IMR-90 (cell line): ENCODE data around the gene MRPL43. TPM values are rescaled to one million over a fixed set of nuclear protein-coding genes. Genes with fewer than 3 reads are reported as not detected.

Experiments
- ATAC-seq: fragments of 200-7000 bp; cut with Tn5 transposase; 2 replicates; pipeline ENCODE4 v1.9.1; 2020; ENCODE audit warnings: low read depth, mild to moderate bottlenecking, moderate library complexity
- BruUV-seq: library from RNA; stranded (reverse); fragments of 400-500 nt; replicated peaks from 2 replicates; lab custom pipeline; 2021; lab: Mats Ljungman, UMichigan
- CTCF ChIA-PET: fragments of 300-600 bp; formaldehyde crosslinking; extraction: SDS; loops from one replicate; lab custom pipeline; 2021; ENCODE audit warnings: antibody characterized with exemption; lab: Yijun Ruan, JAX
- POLR2A ChIA-PET: fragments of 300-600 bp; sonication (Branson Sonifier 250); formaldehyde crosslinking; loops from one replicate; lab custom pipeline; 2022; ENCODE audit warnings: antibody characterized with exemption; ENCODE audit not compliant: unreplicated experiment; lab: Charles Lee
- DNase-seq: peaks from one replicate; pipeline ENCODE4 v3.0.0; 2013
- H2AFZ ChIP-seq: replicated peaks from 2 replicates; pipeline ENCODE3; 2013; ENCODE audit warnings: low read length, mild to moderate bottlenecking; ENCODE audit not compliant: poor library complexity
- H2AK5ac ChIP-seq: 2 replicates; pipeline ENCODE4 v1.6.1; 2013; ENCODE audit warnings: low read depth, low read length, inconsistent platforms
- H2AK9ac ChIP-seq: replicated peaks from 2 replicates; pipeline ENCODE3; 2013; ENCODE audit warnings: mild to moderate bottlenecking, low read depth, low read length, moderate library complexity; ENCODE audit not compliant: poor library complexity
- H2BK120ac ChIP-seq: 2 replicates; pipeline ENCODE4 v1.6.1; 2013; ENCODE audit warnings: low read depth, low read length, inconsistent platforms
- H2BK15ac ChIP-seq: 3 replicates; pipeline ENCODE4 v1.6.1; 2013; ENCODE audit warnings: low read depth, low read length, inconsistent platforms
- H2BK20ac ChIP-seq: 2 replicates; pipeline ENCODE4 v1.6.1; 2013; ENCODE audit warnings: low read depth, mild to moderate bottlenecking, inconsistent platforms, low read length, moderate library complexity
- H2BK5ac ChIP-seq: 2 replicates; pipeline ENCODE4 v1.6.1; 2013; ENCODE audit warnings: mild to moderate bottlenecking, low read depth, low read length, inconsistent platforms; ENCODE audit not compliant: poor library complexity, severe bottlenecking
- H3K14ac ChIP-seq: replicated peaks from 2 replicates; pipeline ENCODE4 v1.6.1; 2013; ENCODE audit warnings: low read depth, low read length, inconsistent platforms
- H3K18ac ChIP-seq: 2 replicates; pipeline ENCODE4 v1.6.1; 2013; ENCODE audit warnings: low read depth, low read length, control low read depth
- H3K23ac ChIP-seq: 2 replicates; pipeline ENCODE4 v1.6.1; 2013; ENCODE audit warnings: low read depth, low read length, inconsistent platforms
- H3K27ac ChIP-seq: 2 replicates; pipeline ENCODE4 v1.5.1; 2013; ENCODE audit warnings: mild to moderate bottlenecking, control low read depth, low read length; ENCODE audit not compliant: insufficient read depth
- H3K27me3 ChIP-seq: 2 replicates; pipeline ENCODE4 v1.6.1; 2013; ENCODE audit warnings: low read length; ENCODE audit not compliant: control insufficient read depth, insufficient read depth
- H3K36me3 ChIP-seq: 2 replicates; pipeline ENCODE4 v1.6.1; 2013; ENCODE audit warnings: low read length, mixed read lengths; ENCODE audit not compliant: control insufficient read depth, insufficient read depth
- H3K4ac ChIP-seq: 2 replicates; pipeline ENCODE4 v1.6.1; 2013; ENCODE audit warnings: low read depth, low read length, inconsistent platforms
- H3K4me1 ChIP-seq: 2 replicates; pipeline ENCODE4 v1.6.1; 2013; ENCODE audit warnings: low read length, mixed read lengths; ENCODE audit not compliant: control insufficient read depth, insufficient read depth
- H3K4me2 ChIP-seq: 2 replicates; pipeline ENCODE4 v1.6.1; 2013; ENCODE audit warnings: low read depth, mild to moderate bottlenecking, control low read depth, low read length, moderate library complexity
- H3K4me3 ChIP-seq: 2 replicates; pipeline ENCODE4 v1.5.1; 2013; ENCODE audit warnings: low read depth, mild to moderate bottlenecking, control low read depth, low read length, moderate library complexity; ENCODE audit not compliant: insufficient read depth
- H3K56ac ChIP-seq: 2 replicates; pipeline ENCODE4 v1.6.1; 2013; ENCODE audit warnings: low read length, inconsistent platforms; ENCODE audit not compliant: insufficient read depth; ENCODE audit errors: extremely low read depth
- H3K79me1 ChIP-seq, 2 experiments: 2 replicates each; pipeline ENCODE4 v1.6.1; 2013; ENCODE audit warnings: low read length in 2 of 2, inconsistent platforms in 1 of 2, low read depth in 1 of 2
- H3K9ac ChIP-seq: 2 replicates; pipeline ENCODE4 v1.6.1; 2013; ENCODE audit warnings: low read depth, low read length, control low read depth
- H3K9me1 ChIP-seq: 2 replicates; pipeline ENCODE4 v1.6.1; 2013; ENCODE audit warnings: low read length, inconsistent platforms; ENCODE audit not compliant: insufficient read depth
- H3K9me3 ChIP-seq: 2 replicates; pipeline ENCODE4 v1.6.1; 2013; ENCODE audit warnings: low read length; ENCODE audit not compliant: control insufficient read depth, insufficient read depth
- H4K20me1 ChIP-seq: 2 replicates; pipeline ENCODE4 v1.6.1; 2013; ENCODE audit warnings: low read length, inconsistent platforms; ENCODE audit not compliant: insufficient read depth
- H4K5ac ChIP-seq: 2 replicates; pipeline ENCODE4 v1.6.1; 2013; ENCODE audit warnings: mild to moderate bottlenecking, low read depth, low read length, control low read depth
- H4K8ac ChIP-seq, 2 experiments: 2 replicates each; pipeline ENCODE4 v1.6.1; 2013; ENCODE audit warnings: low read depth in 2 of 2, low read length in 2 of 2, control low read depth in 1 of 2, inconsistent platforms in 1 of 2
- H4K91ac ChIP-seq: 2 replicates; pipeline ENCODE4 v1.6.1; 2013; ENCODE audit warnings: low read depth, low read length, inconsistent platforms; ENCODE audit not compliant: insufficient read depth
- CEBPB ChIP-seq: IDR thresholded peaks from 2 replicates; pipeline ENCODE4 v1.6.1; 2012; ENCODE audit warnings: low read depth, low read length, improper control_type of control experiment
- NFE2L2 ChIP-seq: fragments of 150-350 bp; IDR thresholded peaks from 2 replicates; pipeline ENCODE4 v1.6.1; 2016; ENCODE audit warnings: low read depth, mild to moderate bottlenecking, low read length
- RCOR1 ChIP-seq: IDR thresholded peaks from 2 replicates; pipeline ENCODE4 v1.6.1; 2012; ENCODE audit warnings: mild to moderate bottlenecking, low read length, improper control_type of control experiment; ENCODE audit not compliant: insufficient replicate concordance
- WGBS, 2 experiments: methylation state at CpG; one replicate each; pipeline versions ENCODE4 v1.1.5 to v1.1.7; 2013; ENCODE audit warnings: missing lambda C conversion rate in 2 of 2; ENCODE audit not compliant: insufficient read length in 1 of 2; ENCODE audit errors: extremely low coverage in 2 of 2; 5-methylcytosine and 5-hydroxymethylcytosine counted together
- dilution Hi-C: fragments of 300-500 bp; cut with HindIII; formaldehyde crosslinking; loops from one replicate; pipeline ENCODE4 v1.14.3; 2018; ENCODE audit warnings: low sequenced_read_pairs; ENCODE audit not compliant: unreplicated experiment
- in situ Hi-C: fragments of 300-500 bp; cut with MboI; formaldehyde crosslinking; loops from 3 replicates; pipeline ENCODE4 v1.14.3; 2019; ENCODE audit warnings: low sequenced_read_pairs, inconsistent platforms, mixed read lengths
- intact Hi-C: fragments of 100-400 bp; cut with micrococcal nuclease; formaldehyde crosslinking; loops from 2 replicates; pipeline ENCODE4 v1.10.0; 2022
- polyA plus RNA-seq, 3 experiments: library from polyadenylated mRNA; depleted of rRNA; stranded (reverse); fragments of >200 nt; gene quantifications; 2 replicates each; pipeline ENCODE4 v1.2.3, GENCODE V29; 2012; ENCODE audit warnings: low replicate concordance in 1 of 3
- total RNA-seq: library from RNA; depleted of rRNA; stranded (reverse); fragments of >200 nt; gene quantifications from 2 replicates; pipeline ENCODE4 v1.2.3, GENCODE V29; 2012

Gene MRPL43
- total and polyA plus RNA-seq, 2 of the 4 experiments (the other 2 are of a cell fraction) = 61.3 to 142 TPM

DNA sequence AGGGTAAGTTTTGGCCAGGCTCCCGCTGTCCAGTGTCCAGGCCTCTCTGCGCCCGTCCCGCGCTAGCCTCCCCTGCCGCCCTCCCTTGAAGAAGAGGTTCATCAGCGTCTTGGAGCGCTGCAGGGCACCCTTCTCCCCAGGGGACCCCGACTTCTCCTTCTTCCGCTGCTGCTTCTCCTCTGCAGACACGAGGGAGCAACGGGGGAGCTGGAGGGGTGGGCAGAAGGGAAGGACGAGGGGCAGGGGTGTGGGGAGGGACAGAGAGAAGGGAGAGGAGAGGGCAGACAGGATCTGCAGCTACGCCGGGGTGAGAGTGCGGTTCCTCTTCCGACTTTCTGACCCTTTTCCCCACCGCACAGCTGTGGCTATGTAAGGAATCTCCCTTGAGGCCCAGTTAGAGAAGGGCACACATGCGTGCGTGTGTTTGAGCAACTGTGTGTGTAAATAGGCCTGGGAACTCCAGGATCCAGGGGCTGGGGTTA, 30.9 kb upstream of the MRPL43 start:
- dilution Hi-C loops = no loop called here

More for the DNA sequence above, 30.9 kb upstream of the MRPL43 start:
- H4K8ac ChIP-seq = no peak overlapping the region
- ChIA-PET CTCF (interaction anchor here (0.9 to 6.8 kb wide), 4 partner anchors 12 to 124 kb away, joined by 3 to 48 read pairs (median 4); partner anchors contain the start of gene LZTS2), POLR2A (no interaction called here)
- H3K56ac ChIP-seq = no peak overlapping the region
- no peak overlapping the region for H4K91ac ChIP-seq
- H3K23ac ChIP-seq = no peak overlapping the region
- no peak overlapping the region for H2BK5ac ChIP-seq
- H2BK20ac ChIP-seq = no peak overlapping the region
- H3K14ac ChIP-seq = no peak overlapping the region
- no TSS peak for BruUV-seq
- no peak overlapping the region for H2AK9ac ChIP-seq
- H3K27ac ChIP-seq = no peak overlapping the region
- 0 out of 4 replicates have a peak, but pooled peaks cover 0 to 7% of the 10 kb centered on the region in 2 experiments for H3K79me1 ChIP-seq
- intact Hi-C loops = loop anchor here (2.0 to 10.0 kb wide), 2 partner anchors 49 to 453 kb away; no protein-coding TSS in a partner anchor
- H3K4me2 ChIP-seq = no peak overlapping the region
- TF ChIP-seq RCOR1 = no peak
- no peak for TF ChIP-seq CEBPB
- no peak for TF ChIP-seq NFE2L2
- H3K18ac ChIP-seq = no peak overlapping the region
- peaks cover 1% of the 10 kb centered on the region; the same call in 1 of the 2 replicates for H3K27me3 ChIP-seq
- no peak overlapping the region for H2BK120ac ChIP-seq
- in situ Hi-C loops = no loop called here
- H4K5ac ChIP-seq = no peak overlapping the region
- peaks cover 2% of the 10 kb centered on the region; the same call in 1 of the 2 replicates for H4K20me1 ChIP-seq
- H3K4ac ChIP-seq = no peak overlapping the region
- no peak overlapping the region for H2AFZ ChIP-seq
- no peaks in the 10 kb centered on the region for H3K9me3 ChIP-seq
- no peak overlapping the region for H2AK5ac ChIP-seq
- no peak overlapping the region for H2BK15ac ChIP-seq
- ATAC-seq (no peak), DNase-seq (no peak)
- H3K9me1 ChIP-seq = peaks cover 7% of the 10 kb centered on the region
- peaks cover 14% of the 10 kb centered on the region for H3K4me1 ChIP-seq
- 53% methylated on average over 3 of the region's 20 CpGs; no CpG with 5 or more reads in 1 of the 2 experiments for WGBS, 2 experiments
- no peaks in the 10 kb centered on the region for H3K36me3 ChIP-seq
- no peak overlapping the region for H3K9ac ChIP-seq
- no peak overlapping the region for H3K4me3 ChIP-seq
